HCT116 (cell line): ENCODE measurements around the gene TTLL5. TPM values are rescaled to one million over a fixed set of nuclear protein-coding genes. Genes with fewer than 3 reads are reported as not detected.

ENCODE experiments used
- ATAC-seq: fragments of 200-7000 bp; cut with Tn5 transposase; 2 replicates; pipeline ENCODE4 v1.9.1; 2020; ENCODE audit warnings: mild to moderate bottlenecking, moderate library complexity
- BruUV-seq: library from RNA; stranded (reverse); fragments of 400-500 nt; replicated peaks from 2 replicates; lab custom pipeline; 2021; lab: Mats Ljungman, UMichigan
- CTCF ChIA-PET: fragments of 300-600 bp; sonication (Branson Sonifier 250); formaldehyde crosslinking; loops from one replicate; lab custom pipeline; 2021; ENCODE audit warnings: antibody characterized with exemption; lab: Charles Lee
- POLR2A ChIA-PET: fragments of 300-600, 350-600 bp; sonication (Branson Sonifier 250); formaldehyde crosslinking; loops from one replicate; lab custom pipeline; 2021; ENCODE audit warnings: antibody characterized with exemption; lab: Charles Lee
- RAD21 ChIA-PET, 2 experiments: fragments of 300-600 bp; sonication (Branson Sonifier 250); formaldehyde crosslinking; loops; one replicate each; lab custom pipeline; 2023; ENCODE audit warnings: low total read pairs in 2 of 2; ENCODE audit not compliant: uncharacterized antibody in 2 of 2, unreplicated experiment in 2 of 2, low non-redundant PET in 1 of 2; lab: Charles Lee
- DNase-seq: peaks from one replicate; pipeline ENCODE4 v3.0.0-alpha.2; 2010; ENCODE audit warnings: low read depth, low spot score
- H2AFZ ChIP-seq: fragments of 200-600 bp; shearing (Covaris generic), sonication (generic); 2 replicates; pipeline ENCODE4 v1.6.1; 2017; ENCODE audit warnings: low read depth, mixed run types, mixed read lengths, antibody characterized with exemption, low read length; ENCODE audit not compliant: poor library complexity, severe bottlenecking
- H3K27ac ChIP-seq: 2 replicates; pipeline ENCODE4 v1.5.1; 2012; ENCODE audit warnings: low read depth, low read length
- H3K27me3 ChIP-seq: fragments of 200-600 bp; sonication (generic); 2 replicates; pipeline ENCODE4 v1.6.1; 2016; ENCODE audit warnings: mixed run types, low read length, mixed read lengths; ENCODE audit not compliant: insufficient read depth
- H3K36me3 ChIP-seq, 2 experiments: fragments of 200-500 bp in 1 of 2; fragments of 200-600 bp in 1 of 2; sonication (Bioruptor generic) in 1 of 2; sonication (generic) in 1 of 2; 2 replicates each; pipeline versions ENCODE4 v1.5.1 to v1.6.1; 2014 to 2016; ENCODE audit warnings: low read length in 2 of 2, inconsistent platforms in 1 of 2, mixed read lengths in 1 of 2, mixed run types in 1 of 2; ENCODE audit not compliant: insufficient read depth in 2 of 2, control insufficient read depth in 1 of 2
- H3K4me1 ChIP-seq, 2 experiments: fragments of 200-600 bp in 1 of 2; sonication (generic) in 1 of 2; 2 replicates each; pipeline versions ENCODE4 v1.5.1 to v1.6.1; 2012 to 2017; ENCODE audit warnings: low read length in 2 of 2, inconsistent platforms in 1 of 2, mild to moderate bottlenecking in 1 of 2, mixed read lengths in 1 of 2, mixed run types in 1 of 2, moderate library complexity in 1 of 2; ENCODE audit not compliant: insufficient read depth in 2 of 2, control insufficient read depth in 1 of 2
- H3K4me2 ChIP-seq: fragments of 200-600 bp; sonication (generic); 2 replicates; pipeline ENCODE4 v1.6.1; 2017; ENCODE audit warnings: mixed run types, low read length, mixed read lengths
- H3K4me3 ChIP-seq, 2 experiments: fragments of 200-600 bp in 1 of 2; sonication (generic) in 1 of 2; replicated peaks in 1 of 2; 2 replicates each; pipeline ENCODE4 v1.5.1; 2011 to 2016; ENCODE audit warnings: low read length in 2 of 2, control low read depth in 1 of 2, low read depth in 1 of 2, mild to moderate bottlenecking in 1 of 2, mixed read lengths in 1 of 2, mixed run types in 1 of 2
- H3K79me2 ChIP-seq: fragments of 200-600 bp; sonication (generic); 2 replicates; pipeline ENCODE4 v1.6.1; 2017; ENCODE audit warnings: mild to moderate bottlenecking, mixed run types, low read length, moderate library complexity, mixed read lengths; ENCODE audit not compliant: insufficient read depth
- H3K9ac ChIP-seq: fragments of 200-600 bp; sonication (generic); 2 replicates; pipeline ENCODE4 v1.6.1; 2016; ENCODE audit warnings: low read length, mixed read lengths
- H3K9me2 ChIP-seq: fragments of 200-600 bp; sonication (generic), shearing (Covaris generic); 2 replicates; pipeline ENCODE4 v1.6.1; 2017; ENCODE audit warnings: mixed run types, mild to moderate bottlenecking, moderate library complexity; ENCODE audit not compliant: insufficient read depth
- H3K9me3 ChIP-seq, 2 experiments: fragments of 200-500 bp in 1 of 2; fragments of 200-600 bp in 1 of 2; sonication (Bioruptor generic) in 1 of 2; sonication (generic) in 1 of 2; 2 replicates each; pipeline ENCODE4 v1.6.1; 2014 to 2017; ENCODE audit warnings: low read length in 2 of 2, mixed read lengths in 2 of 2, inconsistent platforms in 1 of 2, low read depth in 1 of 2, mild to moderate bottlenecking in 1 of 2, mixed run types in 1 of 2, moderate library complexity in 1 of 2; ENCODE audit not compliant: control insufficient read depth in 1 of 2, insufficient read depth in 1 of 2
- H4K20me1 ChIP-seq: fragments of 200-600 bp; sonication (generic), shearing (Covaris generic); 2 replicates; pipeline ENCODE4 v1.6.1; 2017; ENCODE audit warnings: mixed run types, mild to moderate bottlenecking, moderate library complexity; ENCODE audit not compliant: insufficient read depth
- CEBPB ChIP-seq: IDR thresholded peaks from 2 replicates; pipeline ENCODE4 v1.6.1; 2012; ENCODE audit warnings: low read depth
- EZH2 ChIP-seq: fragments of 200-600 bp; sonication (generic); IDR thresholded peaks from 2 replicates; pipeline ENCODE4 v1.6.1; 2017; ENCODE audit warnings: antibody characterized with exemption, mixed run types
- FOSL1 ChIP-seq: IDR thresholded peaks from 2 replicates; pipeline ENCODE4 v1.6.1; 2012; ENCODE audit warnings: low read depth
- POLR2A ChIP-seq: IDR thresholded peaks from 2 replicates; pipeline ENCODE4 v1.7.0; 2011; ENCODE audit warnings: borderline replicate concordance; ENCODE audit not compliant: insufficient read depth, insufficient read length; ENCODE audit errors: extremely low read depth
- POLR2AphosphoS5 ChIP-seq: IDR thresholded peaks from 2 replicates; pipeline ENCODE4 v1.6.1; 2011; ENCODE audit warnings: mild to moderate bottlenecking, low read depth, low read length, moderate library complexity
- TCF7L2 ChIP-seq: IDR thresholded peaks from 2 replicates; pipeline ENCODE4 v1.7.0; 2011; ENCODE audit warnings: borderline replicate concordance, inconsistent platforms; ENCODE audit not compliant: insufficient read depth, insufficient read length; ENCODE audit errors: extremely low read depth
- intact Hi-C: fragments of 100-400 bp; cut with micrococcal nuclease; formaldehyde crosslinking; loops from 2 replicates; pipeline ENCODE4 v1.10.0; 2022
- total RNA-seq: library from RNA; stranded (reverse); gene quantifications from one replicate; pipeline ENCODE4 v1.2.1, GENCODE V29; 2021; ENCODE audit not compliant: unreplicated experiment
- TF ChIP-seq, protein P1 (sequence below), 3 experiments: fragments of 200-600 bp in 1 of 3; sonication (generic) in 1 of 3; IDR thresholded peaks in 2 of 3; conservative IDR thresholded peaks in 1 of 3; 2 replicates each; pipeline ENCODE4 v1.5.1; 2012 to 2017; ENCODE audit warnings: low read depth in 2 of 3, low read length in 2 of 3, antibody characterized with exemption in 1 of 3, borderline replicate concordance in 1 of 3, control low read depth in 1 of 3, mild to moderate bottlenecking in 1 of 3, mixed read lengths in 1 of 3, mixed run types in 1 of 3, moderate library complexity in 1 of 3; ENCODE audit not compliant: insufficient read depth in 1 of 3
- TF ChIP-seq, protein P2 (sequence below): IDR thresholded peaks from 2 replicates; pipeline ENCODE4 v1.6.1; 2012
- TF ChIP-seq, protein P3 (sequence below): IDR thresholded peaks from 2 replicates; pipeline ENCODE4 v1.6.1; 2011; ENCODE audit warnings: mild to moderate bottlenecking, low read length, moderate library complexity; ENCODE audit not compliant: insufficient replicate concordance; ENCODE audit errors: extremely low read depth

The TTLL5 gene
- total RNA-seq, 1 experiment from 2014 or later: 26.2 TPM

DNA sequence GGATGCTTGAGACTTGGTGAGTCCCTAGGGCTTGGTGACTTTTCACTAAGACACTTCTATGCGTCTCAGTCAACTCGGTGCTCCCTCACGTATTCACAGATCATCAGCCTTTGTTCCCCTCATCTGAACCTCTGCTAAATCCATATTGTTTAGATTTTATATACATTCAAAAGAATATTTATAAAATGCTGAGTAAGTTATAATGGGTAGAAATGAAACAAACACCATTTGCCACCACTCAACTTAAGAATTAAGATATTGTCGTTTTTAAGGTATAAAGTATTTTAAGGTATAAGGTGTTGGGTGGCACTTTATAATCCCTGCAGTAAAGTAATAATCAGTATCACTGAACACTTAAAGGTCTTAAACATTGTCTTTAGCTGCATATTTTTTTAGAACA lies 103.0 kb downstream of the TTLL5 start (continued):
- TF ChIP-seq, protein P1, sequence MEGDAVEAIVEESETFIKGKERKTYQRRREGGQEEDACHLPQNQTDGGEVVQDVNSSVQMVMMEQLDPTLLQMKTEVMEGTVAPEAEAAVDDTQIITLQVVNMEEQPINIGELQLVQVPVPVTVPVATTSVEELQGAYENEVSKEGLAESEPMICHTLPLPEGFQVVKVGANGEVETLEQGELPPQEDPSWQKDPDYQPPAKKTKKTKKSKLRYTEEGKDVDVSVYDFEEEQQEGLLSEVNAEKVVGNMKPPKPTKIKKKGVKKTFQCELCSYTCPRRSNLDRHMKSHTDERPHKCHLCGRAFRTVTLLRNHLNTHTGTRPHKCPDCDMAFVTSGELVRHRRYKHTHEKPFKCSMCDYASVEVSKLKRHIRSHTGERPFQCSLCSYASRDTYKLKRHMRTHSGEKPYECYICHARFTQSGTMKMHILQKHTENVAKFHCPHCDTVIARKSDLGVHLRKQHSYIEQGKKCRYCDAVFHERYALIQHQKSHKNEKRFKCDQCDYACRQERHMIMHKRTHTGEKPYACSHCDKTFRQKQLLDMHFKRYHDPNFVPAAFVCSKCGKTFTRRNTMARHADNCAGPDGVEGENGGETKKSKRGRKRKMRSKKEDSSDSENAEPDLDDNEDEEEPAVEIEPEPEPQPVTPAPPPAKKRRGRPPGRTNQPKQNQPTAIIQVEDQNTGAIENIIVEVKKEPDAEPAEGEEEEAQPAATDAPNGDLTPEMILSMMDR (IDR thresholded peaks at IDR 0.05 in 2 of 3, conservative IDR thresholded peaks at IDR 0.05 in 1 of 3; ENCODE audit: borderline replicate concordance in 1 of 3, insufficient read depth in 1 of 3, low read depth in 2 of 3, low read length in 2 of 3): no peak
- TF ChIP-seq FOSL1: no peak

- CTCF ChIA-PET: no interaction called here
- peaks cover 6% of the 10 kb centered on the region in 2 experiments; a peak in 1 of 4 replicates for H3K36me3 ChIP-seq
Measured at GRCh38 chr14:75769047-75769685, 108.1 kb downstream of the TTLL5 start.

More at GRCh38 chr14:75769047-75769685, 108.1 kb downstream of the TTLL5 start:
- Histone ChIP-seq H3K9ac (no peak overlapping the region), H3K79me2 (no peaks in the 10 kb centered on the region), H2AFZ (no peak overlapping the region), H3K4me1 (no peaks in the 10 kb centered on the region), H3K9me2 (no peaks in the 10 kb centered on the region), H3K9me3 (no peaks in the 10 kb centered on the region), H3K4me3 (no peak overlapping the region), H3K4me2 (no peak overlapping the region), H4K20me1 (no peaks in the 10 kb centered on the region), H3K27ac (no peak overlapping the region), H3K27me3 (no peaks in the 10 kb centered on the region)
- intact Hi-C loops: no loop called here
- no TSS peak for BruUV-seq
- DNase-seq (no peak), ATAC-seq (no peak)
- POLR2A ChIA-PET: no interaction called here
- TF ChIP-seq POLR2AphosphoS5: no peak
- no peak for TF ChIP-seq TCF7L2
- TF ChIP-seq, protein P2, sequence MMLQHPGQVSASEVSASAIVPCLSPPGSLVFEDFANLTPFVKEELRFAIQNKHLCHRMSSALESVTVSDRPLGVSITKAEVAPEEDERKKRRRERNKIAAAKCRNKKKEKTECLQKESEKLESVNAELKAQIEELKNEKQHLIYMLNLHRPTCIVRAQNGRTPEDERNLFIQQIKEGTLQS: no peak
- TF ChIP-seq POLR2A: no peak
- TF ChIP-seq, protein P3, sequence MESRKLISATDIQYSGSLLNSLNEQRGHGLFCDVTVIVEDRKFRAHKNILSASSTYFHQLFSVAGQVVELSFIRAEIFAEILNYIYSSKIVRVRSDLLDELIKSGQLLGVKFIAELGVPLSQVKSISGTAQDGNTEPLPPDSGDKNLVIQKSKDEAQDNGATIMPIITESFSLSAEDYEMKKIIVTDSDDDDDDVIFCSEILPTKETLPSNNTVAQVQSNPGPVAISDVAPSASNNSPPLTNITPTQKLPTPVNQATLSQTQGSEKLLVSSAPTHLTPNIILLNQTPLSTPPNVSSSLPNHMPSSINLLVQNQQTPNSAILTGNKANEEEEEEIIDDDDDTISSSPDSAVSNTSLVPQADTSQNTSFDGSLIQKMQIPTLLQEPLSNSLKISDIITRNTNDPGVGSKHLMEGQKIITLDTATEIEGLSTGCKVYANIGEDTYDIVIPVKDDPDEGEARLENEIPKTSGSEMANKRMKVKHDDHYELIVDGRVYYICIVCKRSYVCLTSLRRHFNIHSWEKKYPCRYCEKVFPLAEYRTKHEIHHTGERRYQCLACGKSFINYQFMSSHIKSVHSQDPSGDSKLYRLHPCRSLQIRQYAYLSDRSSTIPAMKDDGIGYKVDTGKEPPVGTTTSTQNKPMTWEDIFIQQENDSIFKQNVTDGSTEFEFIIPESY: no peak
- no peak for TF ChIP-seq EZH2
- no peak for TF ChIP-seq CEBPB
- RAD21 ChIA-PET: no interaction called here
